SK-N-MC (cell line): ENCODE data around the gene NRAP.

Experiments
- EZH2 ChIP-seq: fragments of 200-600 bp; sonication (generic); IDR thresholded peaks from one replicate; pipeline ENCODE4 v1.6.1; 2017; ENCODE audit warnings: antibody characterized with exemption
- FOXP2 ChIP-seq: optimal IDR thresholded peaks from 2 replicates; pipeline ENCODE3; 2011; ENCODE audit warnings: mild to moderate bottlenecking, moderate library complexity; ENCODE audit not compliant: insufficient read depth; ENCODE audit errors: extremely low read length, control extremely low read depth
- POLR2AphosphoS5 ChIP-seq: IDR thresholded peaks from 2 replicates; pipeline ENCODE4 v1.6.1; 2012; ENCODE audit warnings: mild to moderate bottlenecking, low read depth, low read length, borderline replicate concordance

- TF ChIP-seq EZH2 (no peak), POLR2AphosphoS5 (no peak), FOXP2 (no peak)
Measured at GRCh38 chr10:113619401-113619800, 44.4 kb downstream of the NRAP start.
